Measurements from ENCODE around the gene ASB6. TPM values are rescaled to one million over a fixed set of nuclear protein-coding genes. Genes with fewer than 3 reads are reported as not detected.

ASB6 gene
- polyA plus RNA-seq, 1 of the 3 experiments (the other 2 are of a cell fraction): 35.9 TPM

GRCh38 chr9:129667378-129667777, 25.4 kb upstream of the ASB6 start:
- ChIA-PET POLR2A (no interaction called here), CTCF (interaction anchor here (0.6 to 2.2 kb wide), 4 partner anchors 8 to 1082 kb away, joined by 3 to 5 read pairs (median 3); no protein-coding TSS in a partner anchor)
- no peak overlapping the region; a peak in 1 of 4 replicates for H3K27ac ChIP-seq (ENCODE audit: low read depth in 2 of 2, low read length in 1 of 2)
- no peaks in the 10 kb centered on the region for H4K20me1 ChIP-seq (ENCODE audit: insufficient read depth)
- H3K4me2 ChIP-seq: no peak overlapping the region
- DNase-seq: no peak
- H3K4me3 ChIP-seq (ENCODE audit: low read depth in 2 of 2, low read length in 1 of 2): peak overlapping the region in 1 of 2 experiments; percentile 10; a peak in 1 of 4 replicates
- peaks cover 3% of the 10 kb centered on the region for H3F3A ChIP-seq (replicated peaks; ENCODE audit: insufficient read depth)
- no peak overlapping the region for H3K9ac ChIP-seq
- no peaks in the 10 kb centered on the region for H3K9me2 ChIP-seq
- no peaks in the 10 kb centered on the region for H3K9me3 ChIP-seq
- no peak for TF ChIP-seq TEAD4 (IDR thresholded peaks at IDR 0.05; ENCODE audit: borderline replicate concordance, insufficient read depth)
- TF ChIP-seq CHD2 (IDR thresholded peaks at IDR 0.05; ENCODE audit: low read length, partially characterized antibody): no peak
- no peak for TF ChIP-seq RCOR1 (IDR thresholded peaks at IDR 0.05; ENCODE audit: low read length)
- no peak for TF ChIP-seq RAD21 (IDR thresholded peaks at IDR 0.05; ENCODE audit: low read length)
- no peak for TF ChIP-seq FOXJ3 (CRISPR knock-in tag; IDR thresholded peaks at IDR 0.05)
- no peak for TF ChIP-seq JUND (IDR thresholded peaks at IDR 0.05)
- TF ChIP-seq ZBTB33 (IDR thresholded peaks at IDR 0.05; ENCODE audit: borderline replicate concordance, low read depth): no peak
- TF ChIP-seq NFIC (IDR thresholded peaks at IDR 0.05; ENCODE audit: borderline replicate concordance): no peak
- no peak for TF ChIP-seq IRF3 (IDR thresholded peaks at IDR 0.05; ENCODE audit: low read depth, low read length)
- TF ChIP-seq TAF1 (IDR thresholded peaks at IDR 0.05; ENCODE audit: borderline replicate concordance, low read depth, low read length): no peak
- TF ChIP-seq NRF1 (IDR thresholded peaks at IDR 0.05; ENCODE audit: low read depth, low read length): no peak
- H2AFZ ChIP-seq (ENCODE audit: low read depth): no peak overlapping the region
- H3K36me3 ChIP-seq (replicated peaks in 1 of 2; ENCODE audit: control insufficient read depth in 1 of 2, insufficient read depth in 2 of 2, low read length in 1 of 2): no peaks in the 10 kb centered on the region
- H3K4me1 ChIP-seq (ENCODE audit: control insufficient read depth in 1 of 2, insufficient read depth in 2 of 2, low read depth in 1 of 2, low read length in 1 of 2): peaks cover 0 to 15% of the 10 kb centered on the region in 2 experiments; a peak in 1 of 4 replicates
- no peaks in the 10 kb centered on the region for H3K27me3 ChIP-seq (ENCODE audit: insufficient read depth)
- H3K79me2 ChIP-seq (ENCODE audit: insufficient read depth): no peaks in the 10 kb centered on the region
- 81% methylated on average over 7 of the region's 11 CpGs for WGBS (ENCODE audit: low lambda C conversion rate)

- Histone ChIP-seq H3K79me2 (ENCODE audit: insufficient read depth) (no peaks in the 10 kb centered on the region), H3F3A (replicated peaks; ENCODE audit: insufficient read depth) (peaks cover 3% of the 10 kb centered on the region), H3K27me3 (ENCODE audit: insufficient read depth) (no peaks in the 10 kb centered on the region), H3K9ac (no peak overlapping the region), H3K27ac (ENCODE audit: low read depth in 2 of 2, low read length in 1 of 2) (peak overlapping the region in 1 of 2 experiments; percentile 44; a peak in 1 of 4 replicates), H3K4me2 (no peak overlapping the region), H4K20me1 (ENCODE audit: insufficient read depth) (no peaks in the 10 kb centered on the region), H3K4me3 (ENCODE audit: low read depth in 2 of 2, low read length in 1 of 2) (peak overlapping the region in 1 of 2 experiments; percentile 51; a peak in 2 of 4 replicates), H3K9me3 (no peaks in the 10 kb centered on the region), H3K9me2 (no peaks in the 10 kb centered on the region), H2AFZ (ENCODE audit: low read depth) (no peak overlapping the region), H3K36me3 (replicated peaks in 1 of 2; ENCODE audit: control insufficient read depth in 1 of 2, insufficient read depth in 2 of 2, low read length in 1 of 2) (no peaks in the 10 kb centered on the region), H3K4me1 (ENCODE audit: control insufficient read depth in 1 of 2, insufficient read depth in 2 of 2, low read depth in 1 of 2, low read length in 1 of 2) (peaks cover 0 to 15% of the 10 kb centered on the region in 2 experiments; a peak in 1 of 4 replicates)
- peak; percentile 70 for DNase-seq
- TF ChIP-seq RFX5 (IDR thresholded peaks at IDR 0.05; ENCODE audit: low read length) (no peak), FOSL2 (IDR thresholded peaks at IDR 0.05; ENCODE audit: borderline replicate concordance, low read depth) (no peak), FOXM1 (IDR thresholded peaks at IDR 0.05; ENCODE audit: low read depth) (no peak), SMC3 (IDR thresholded peaks at IDR 0.05; ENCODE audit: low read depth, low read length) (no peak), NRF1 (IDR thresholded peaks at IDR 0.05; ENCODE audit: low read depth, low read length) (no peak), RXRA (IDR thresholded peaks at IDR 0.05; ENCODE audit: borderline replicate concordance, low read depth) (no peak)
- POLR2A ChIA-PET: interaction anchor here (0.6 kb wide), 1 partner anchor 9 kb away, joined by 3 read pairs; no protein-coding TSS in a partner anchor
- CTCF ChIA-PET: interaction anchor here (0.9 to 2.2 kb wide), 4 partner anchors 9 to 124 kb away, joined by 3 to 5 read pairs (median 4); no protein-coding TSS in a partner anchor
- WGBS (ENCODE audit: low lambda C conversion rate): 39% methylated on average over 9 of the region's 13 CpGs
Observed at GRCh38 chr9:129666575-129666974, 24.6 kb upstream of the ASB6 start.
